Measurements from ENCODE around the gene CENPW. TPM values are rescaled to one million over a fixed set of nuclear protein-coding genes. Genes with fewer than 3 reads are reported as not detected.

Gene CENPW
- total RNA-seq, 1 donor from 2014 or later, result 54.7 TPM

GRCh38 chr6:126377594-126378153 is 37.8 kb downstream of the CENPW start:
- no peak for DNase-seq (ENCODE audit: low spot score)
- Mint-ChIP-seq H3K9me3 (peaks cover 5% of the 10 kb centered on the region), H3K36me3 (ENCODE audit: low read depth) (no peaks in the 10 kb centered on the region), H3K4me1 (ENCODE audit: low read depth) (no peaks in the 10 kb centered on the region), H3K4me3 (ENCODE audit: low read depth) (no peak overlapping the region), H3K27ac (no peak overlapping the region), H3K27me3 (ENCODE audit: low read depth) (no peaks in the 10 kb centered on the region)
- intact Hi-C loops (cut with micrococcal nuclease), result no loop called here

- intact Hi-C loops (cut with micrococcal nuclease), result no loop called here
- Mint-ChIP-seq H3K27ac (no peak overlapping the region), H3K27me3 (ENCODE audit: low read depth) (no peaks in the 10 kb centered on the region), H3K4me3 (ENCODE audit: low read depth) (no peak overlapping the region), H3K36me3 (ENCODE audit: low read depth) (no peaks in the 10 kb centered on the region), H3K4me1 (ENCODE audit: low read depth) (no peaks in the 10 kb centered on the region), H3K9me3 (peaks cover 19% of the 10 kb centered on the region)
- DNase-seq (ENCODE audit: low spot score), result no peak
These were observed 40.2 kb downstream of the CENPW start for GRCh38 chr6:126380072-126380583.

- Mint-ChIP-seq H3K27ac (no peak overlapping the region), H3K9me3 (peaks cover 19% of the 10 kb centered on the region), H3K27me3 (ENCODE audit: low read depth) (no peaks in the 10 kb centered on the region), H3K4me1 (ENCODE audit: low read depth) (no peaks in the 10 kb centered on the region), H3K36me3 (ENCODE audit: low read depth) (no peaks in the 10 kb centered on the region), H3K4me3 (ENCODE audit: low read depth) (no peak overlapping the region)
- intact Hi-C loops (cut with micrococcal nuclease), result no loop called here
- DNase-seq (ENCODE audit: low spot score), result no peak
These were observed 41.6 kb downstream of the CENPW start for GRCh38 chr6:126381498-126381897.

- DNase-seq (ENCODE audit: low spot score), result no peak
- no peaks in the 10 kb centered on the region for H3K27me3 Mint-ChIP-seq (ENCODE audit: low read depth)
- H3K27ac Mint-ChIP-seq, result no peak overlapping the region
- no peaks in the 10 kb centered on the region for H3K4me1 Mint-ChIP-seq (ENCODE audit: low read depth)
- intact Hi-C loops (cut with micrococcal nuclease), result no loop called here
- H3K4me3 Mint-ChIP-seq (ENCODE audit: low read depth), result no peak overlapping the region
- peaks cover 19% of the 10 kb centered on the region for H3K9me3 Mint-ChIP-seq
- no peaks in the 10 kb centered on the region for H3K36me3 Mint-ChIP-seq (ENCODE audit: low read depth)
These were observed 43.3 kb downstream of the CENPW start for GRCh38 chr6:126383203-126383602.

GRCh38 chr6:126385536-126385935 is 45.6 kb downstream of the CENPW start:
- intact Hi-C loops (cut with micrococcal nuclease), result no loop called here
- no peaks in the 10 kb centered on the region for H3K36me3 Mint-ChIP-seq (ENCODE audit: low read depth)
- H3K9me3 Mint-ChIP-seq, result peaks cover 19% of the 10 kb centered on the region
- H3K4me3 Mint-ChIP-seq (ENCODE audit: low read depth), result no peak overlapping the region
- H3K27me3 Mint-ChIP-seq (ENCODE audit: low read depth), result no peaks in the 10 kb centered on the region
- no peak for DNase-seq (ENCODE audit: low spot score)
- no peaks in the 10 kb centered on the region for H3K4me1 Mint-ChIP-seq (ENCODE audit: low read depth)
- no peak overlapping the region for H3K27ac Mint-ChIP-seq

- Mint-ChIP-seq H3K36me3 (ENCODE audit: low read depth) (no peaks in the 10 kb centered on the region), H3K9me3 (peaks cover 10% of the 10 kb centered on the region), H3K27me3 (ENCODE audit: low read depth) (no peaks in the 10 kb centered on the region), H3K4me1 (ENCODE audit: low read depth) (no peaks in the 10 kb centered on the region), H3K4me3 (ENCODE audit: low read depth) (no peak overlapping the region), H3K27ac (no peak overlapping the region)
- intact Hi-C loops (cut with micrococcal nuclease), result no loop called here
- no peak for DNase-seq (ENCODE audit: low spot score)
These were observed 48.2 kb downstream of the CENPW start for GRCh38 chr6:126388104-126388598.

GRCh38 chr6:126396131-126396530 is 56.2 kb downstream of the CENPW start:
- Mint-ChIP-seq H3K4me3 (ENCODE audit: low read depth) (no peak overlapping the region), H3K36me3 (ENCODE audit: low read depth) (no peaks in the 10 kb centered on the region), H3K4me1 (ENCODE audit: low read depth) (no peaks in the 10 kb centered on the region), H3K27ac (no peak overlapping the region), H3K9me3 (no peaks in the 10 kb centered on the region), H3K27me3 (ENCODE audit: low read depth) (peaks cover 2% of the 10 kb centered on the region)
- intact Hi-C loops (cut with micrococcal nuclease), result no loop called here
- DNase-seq (ENCODE audit: low spot score), result no peak
